Upper lobe of left lung (tissue), 4 donors: ENCODE data around the gene IMPACT.

Experiments used
- EP300 ChIP-seq, 4 donors: sonication (generic); formaldehyde crosslinking; IDR thresholded peaks; one replicate each; pipeline ENCODE4 v1.5.1; 2017; ENCODE audit warnings: antibody characterized with exemption in 4 of 4, control low read depth in 2 of 4
- POLR2A ChIP-seq, 4 donors: fragments of 450-650 bp; IDR thresholded peaks; one replicate each; pipeline ENCODE4 v1.5.1; 2016 to 2017; ENCODE audit warnings: antibody characterized with exemption in 4 of 4, mild to moderate bottlenecking in 2 of 4
- POLR2AphosphoS5 ChIP-seq, 2 donors: sonication (generic); formaldehyde crosslinking; IDR thresholded peaks; one replicate each; pipeline ENCODE4 v1.5.1; 2017; ENCODE audit warnings: antibody characterized with exemption in 2 of 2
- TF ChIP-seq, protein P1 (sequence below), 6 experiments: fragments of 450-650 bp in 4 of 6; fragments of 200-600 bp in 2 of 6; sonication (generic) in 2 of 6; IDR thresholded peaks; one replicate each; pipeline ENCODE4 v1.5.1; 2016 to 2019; ENCODE audit warnings: antibody characterized with exemption in 6 of 6

GRCh38 chr18:24490539-24490938 is 64.1 kb downstream of the IMPACT start:
- no peak for TF ChIP-seq EP300 (IDR thresholded peaks at IDR 0.05)
- TF ChIP-seq, protein P1, sequence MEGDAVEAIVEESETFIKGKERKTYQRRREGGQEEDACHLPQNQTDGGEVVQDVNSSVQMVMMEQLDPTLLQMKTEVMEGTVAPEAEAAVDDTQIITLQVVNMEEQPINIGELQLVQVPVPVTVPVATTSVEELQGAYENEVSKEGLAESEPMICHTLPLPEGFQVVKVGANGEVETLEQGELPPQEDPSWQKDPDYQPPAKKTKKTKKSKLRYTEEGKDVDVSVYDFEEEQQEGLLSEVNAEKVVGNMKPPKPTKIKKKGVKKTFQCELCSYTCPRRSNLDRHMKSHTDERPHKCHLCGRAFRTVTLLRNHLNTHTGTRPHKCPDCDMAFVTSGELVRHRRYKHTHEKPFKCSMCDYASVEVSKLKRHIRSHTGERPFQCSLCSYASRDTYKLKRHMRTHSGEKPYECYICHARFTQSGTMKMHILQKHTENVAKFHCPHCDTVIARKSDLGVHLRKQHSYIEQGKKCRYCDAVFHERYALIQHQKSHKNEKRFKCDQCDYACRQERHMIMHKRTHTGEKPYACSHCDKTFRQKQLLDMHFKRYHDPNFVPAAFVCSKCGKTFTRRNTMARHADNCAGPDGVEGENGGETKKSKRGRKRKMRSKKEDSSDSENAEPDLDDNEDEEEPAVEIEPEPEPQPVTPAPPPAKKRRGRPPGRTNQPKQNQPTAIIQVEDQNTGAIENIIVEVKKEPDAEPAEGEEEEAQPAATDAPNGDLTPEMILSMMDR (IDR thresholded peaks at IDR 0.05): no peak
- no peak for TF ChIP-seq POLR2AphosphoS5 (IDR thresholded peaks at IDR 0.05)
- no peak for TF ChIP-seq POLR2A (IDR thresholded peaks at IDR 0.05)
